Measurements from ENCODE around the gene MX1. TPM values are rescaled to one million over a fixed set of nuclear protein-coding genes. Genes with fewer than 3 reads are reported as not detected.

MX1 gene
- total RNA-seq, 4 donors from 2014 or later, result 10.5 to 23.8 (median 17.3) TPM

- no peaks in the 10 kb centered on the region for H3K27me3 ChIP-seq
- 86 to 87% methylated on average over 4 to 6 of the region's 6 CpGs for WGBS, 2 donors
- H3K36me3 ChIP-seq, result no peaks in the 10 kb centered on the region
- no peak overlapping the region for H3K4me3 ChIP-seq
- DNase-seq (ENCODE audit: low spot score in 2 of 2), result no peak
- TF ChIP-seq EP300 (IDR thresholded peaks at IDR 0.05) (no peak), POLR2A (IDR thresholded peaks at IDR 0.05) (no peak), CTCF (IDR thresholded peaks at IDR 0.05) (no peak)
- H3K9me3 ChIP-seq, result no peaks in the 10 kb centered on the region
- no peaks in the 10 kb centered on the region for H3K4me1 ChIP-seq
- H3K27ac ChIP-seq, result no peak overlapping the region
These were observed 65.4 kb downstream of the MX1 start for GRCh38 chr21:41491412-41491811.

GRCh38 chr21:41494242-41494641, 68.2 kb downstream of the MX1 start:
- WGBS, 2 donors, result 90% methylated on average over 16 of the region's 16 CpGs
- no peak overlapping the region for H3K27ac ChIP-seq
- no peaks in the 10 kb centered on the region for H3K9me3 ChIP-seq
- H3K27me3 ChIP-seq, result no peaks in the 10 kb centered on the region
- no peak for DNase-seq (ENCODE audit: low spot score in 2 of 2)
- H3K4me3 ChIP-seq, result no peak overlapping the region
- H3K4me1 ChIP-seq, result no peaks in the 10 kb centered on the region
- no peaks in the 10 kb centered on the region for H3K36me3 ChIP-seq
- TF ChIP-seq CTCF (IDR thresholded peaks at IDR 0.05) (no peak), EP300 (IDR thresholded peaks at IDR 0.05) (no peak), POLR2A (IDR thresholded peaks at IDR 0.05) (no peak)

- TF ChIP-seq EP300 (IDR thresholded peaks at IDR 0.05) (no peak), POLR2A (IDR thresholded peaks at IDR 0.05) (no peak), CTCF (IDR thresholded peaks at IDR 0.05) (no peak)
- H3K27me3 ChIP-seq, result peaks cover 0 to 13% of the 10 kb centered on the region in 2 donors
These were observed 71.0 kb downstream of the MX1 start for GRCh38 chr21:41497008-41497407.

GRCh38 chr21:41497788-41498187, 71.7 kb downstream of the MX1 start:
- Histone ChIP-seq H3K27me3 (peaks cover 0 to 13% of the 10 kb centered on the region in 2 donors), H3K4me1 (no peaks in the 10 kb centered on the region), H3K27ac (no peak overlapping the region), H3K36me3 (no peaks in the 10 kb centered on the region), H3K4me3 (no peak overlapping the region), H3K9me3 (no peaks in the 10 kb centered on the region)
- TF ChIP-seq EP300 (IDR thresholded peaks at IDR 0.05), result no peak
- no peak for TF ChIP-seq POLR2A (IDR thresholded peaks at IDR 0.05)
- no peak for TF ChIP-seq CTCF (IDR thresholded peaks at IDR 0.05)
- WGBS, 2 donors, result 80 to 82% methylated on average over 8 of the region's 8 CpGs
- DNase-seq (ENCODE audit: low spot score in 2 of 2), result no peak

More at GRCh38 chr21:41497008-41497407, 71.0 kb downstream of the MX1 start:
- Histone ChIP-seq H3K36me3 (no peaks in the 10 kb centered on the region), H3K9me3 (no peaks in the 10 kb centered on the region), H3K4me1 (no peaks in the 10 kb centered on the region), H3K27ac (no peak overlapping the region), H3K4me3 (no peak overlapping the region)
- no peak for DNase-seq (ENCODE audit: low spot score in 2 of 2)
- WGBS, 2 donors, result 89 to 97% methylated on average over 6 of the region's 6 CpGs

GRCh38 chr21:41499920-41500319, 73.9 kb downstream of the MX1 start:
- WGBS, 2 donors, result 73 to 95% methylated on average over 1 to 2 of the region's 2 CpGs
- Histone ChIP-seq H3K9me3 (no peaks in the 10 kb centered on the region), H3K27me3 (peaks cover 0 to 13% of the 10 kb centered on the region in 2 donors), H3K36me3 (no peaks in the 10 kb centered on the region), H3K4me3 (no peak overlapping the region), H3K4me1 (no peaks in the 10 kb centered on the region), H3K27ac (no peak overlapping the region)
- no peak for TF ChIP-seq POLR2A (IDR thresholded peaks at IDR 0.05)
- TF ChIP-seq CTCF (IDR thresholded peaks at IDR 0.05), result no peak
- no peak for TF ChIP-seq EP300 (IDR thresholded peaks at IDR 0.05)
- DNase-seq (ENCODE audit: low spot score in 2 of 2), result no peak

Data from tibial nerve (tissue), 4 donors.